HepG2 (cell line): ENCODE measurements around the gene MYO1G.

Experiments used
- CBFB ChIP-seq: sonication (generic); formaldehyde crosslinking; IDR thresholded peaks from 2 replicates; pipeline ENCODE4 v1.4.0; 2020; ENCODE audit warnings: missing genetic modification reagents
- CEBPB ChIP-seq: IDR thresholded peaks from 2 replicates; pipeline ENCODE4 v1.6.1; 2011; ENCODE audit warnings: low read depth, low read length, improper control_type of control experiment, borderline replicate concordance
- EP300 ChIP-seq, 3 experiments: sonication (generic) in 1 of 3; formaldehyde crosslinking in 1 of 3; IDR thresholded peaks; 2 replicates each; pipeline versions ENCODE4 v1.5.1 to v1.6.1; 2011 to 2020; ENCODE audit warnings: low read depth in 2 of 3, low read length in 2 of 3, borderline replicate concordance in 1 of 3, improper control_type of control experiment in 1 of 3, mild to moderate bottlenecking in 1 of 3, missing genetic modification reagents in 1 of 3, moderate library complexity in 1 of 3
- RFX3 ChIP-seq: IDR thresholded peaks from 2 replicates; pipeline ENCODE4 v1.6.1; 2016; ENCODE audit warnings: missing biosample characterization, missing genetic modification reagents
- TF ChIP-seq, protein P1 (sequence below): sonication (generic); formaldehyde crosslinking; conservative IDR thresholded peaks from 2 replicates; pipeline ENCODE4 v1.4.0; 2020; ENCODE audit warnings: missing genetic modification reagents

DNA sequence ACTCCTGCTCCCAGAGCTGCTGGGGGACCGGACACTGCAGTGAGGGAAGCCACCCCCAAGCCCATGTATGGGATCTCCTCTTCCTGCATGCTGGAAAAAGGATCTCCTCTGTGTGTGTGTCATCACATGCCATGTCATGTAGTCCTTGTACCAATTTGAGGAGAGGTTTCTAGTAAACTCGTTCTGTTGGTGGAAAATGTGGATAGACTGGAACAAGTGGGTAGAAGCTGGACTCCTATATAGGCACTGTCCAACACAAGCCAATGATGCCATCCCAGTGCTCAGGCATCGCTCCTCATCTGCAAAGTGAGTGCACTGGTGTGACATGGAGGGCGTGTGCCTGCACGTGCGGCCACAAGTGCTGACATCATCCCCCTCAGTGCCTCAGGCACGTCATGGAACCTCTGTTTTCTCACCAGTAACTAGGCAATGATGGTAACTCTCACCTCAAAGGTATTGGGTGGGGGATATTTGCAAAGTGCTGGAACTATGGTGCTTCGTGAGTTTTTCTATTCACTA, 19.3 kb downstream of the MYO1G start:
- TF ChIP-seq RFX3 (no peak), EP300 (IDR thresholded peaks at IDR 0.05; ENCODE audit: low read depth in 2 of 2, low read length in 2 of 2) (no peak), EP300 (CRISPR knock-in tag; IDR thresholded peaks at IDR 0.05; ENCODE audit: borderline replicate concordance) (no peak), CEBPB (no peak), CBFB (CRISPR knock-in tag) (no peak)
- TF ChIP-seq, protein P1, sequence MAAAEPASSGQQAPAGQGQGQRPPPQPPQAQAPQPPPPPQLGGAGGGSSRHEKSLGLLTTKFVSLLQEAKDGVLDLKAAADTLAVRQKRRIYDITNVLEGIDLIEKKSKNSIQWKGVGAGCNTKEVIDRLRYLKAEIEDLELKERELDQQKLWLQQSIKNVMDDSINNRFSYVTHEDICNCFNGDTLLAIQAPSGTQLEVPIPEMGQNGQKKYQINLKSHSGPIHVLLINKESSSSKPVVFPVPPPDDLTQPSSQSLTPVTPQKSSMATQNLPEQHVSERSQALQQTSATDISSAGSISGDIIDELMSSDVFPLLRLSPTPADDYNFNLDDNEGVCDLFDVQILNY (CRISPR knock-in tag), result no peak
